Measurements from ENCODE around the gene KCNK4. TPM values are rescaled to one million over a fixed set of nuclear protein-coding genes. Genes with fewer than 3 reads are reported as not detected.

The KCNK4 gene
- total RNA-seq, 1 experiment from 2014 or later, result 1.1 TPM

- no peak for DNase-seq (ENCODE audit: low read depth, low spot score)
- CTCF ChIA-PET, result no interaction called here
- Histone ChIP-seq H3K36me3 (ENCODE audit: control insufficient read depth, insufficient read depth, low read length) (no peaks in the 10 kb centered on the region; the same call in 1 of the 2 replicates), H3K4me1 (ENCODE audit: control insufficient read depth, insufficient read depth, low read length) (peaks cover 16% of the 10 kb centered on the region), H3K27ac (ENCODE audit: low read length) (no peak overlapping the region), H3K4me3 (ENCODE audit: low read depth in 2 of 2, low read length in 2 of 2) (no peak overlapping the region), H3K27me3 (ENCODE audit: control insufficient read depth, insufficient read depth, low read length) (no peaks in the 10 kb centered on the region), H3K9me3 (ENCODE audit: control insufficient read depth, insufficient read depth, low read depth, low read length) (no peaks in the 10 kb centered on the region)
- no peak for ATAC-seq
- TF ChIP-seq SIN3A (IDR thresholded peaks at IDR 0.05; ENCODE audit: borderline replicate concordance, insufficient read depth, low read depth, low read length), result no peak
- TF ChIP-seq TCF7L2 (IDR thresholded peaks at IDR 0.05; ENCODE audit: low read depth, low read length), result no peak
- TF ChIP-seq, protein P1, sequence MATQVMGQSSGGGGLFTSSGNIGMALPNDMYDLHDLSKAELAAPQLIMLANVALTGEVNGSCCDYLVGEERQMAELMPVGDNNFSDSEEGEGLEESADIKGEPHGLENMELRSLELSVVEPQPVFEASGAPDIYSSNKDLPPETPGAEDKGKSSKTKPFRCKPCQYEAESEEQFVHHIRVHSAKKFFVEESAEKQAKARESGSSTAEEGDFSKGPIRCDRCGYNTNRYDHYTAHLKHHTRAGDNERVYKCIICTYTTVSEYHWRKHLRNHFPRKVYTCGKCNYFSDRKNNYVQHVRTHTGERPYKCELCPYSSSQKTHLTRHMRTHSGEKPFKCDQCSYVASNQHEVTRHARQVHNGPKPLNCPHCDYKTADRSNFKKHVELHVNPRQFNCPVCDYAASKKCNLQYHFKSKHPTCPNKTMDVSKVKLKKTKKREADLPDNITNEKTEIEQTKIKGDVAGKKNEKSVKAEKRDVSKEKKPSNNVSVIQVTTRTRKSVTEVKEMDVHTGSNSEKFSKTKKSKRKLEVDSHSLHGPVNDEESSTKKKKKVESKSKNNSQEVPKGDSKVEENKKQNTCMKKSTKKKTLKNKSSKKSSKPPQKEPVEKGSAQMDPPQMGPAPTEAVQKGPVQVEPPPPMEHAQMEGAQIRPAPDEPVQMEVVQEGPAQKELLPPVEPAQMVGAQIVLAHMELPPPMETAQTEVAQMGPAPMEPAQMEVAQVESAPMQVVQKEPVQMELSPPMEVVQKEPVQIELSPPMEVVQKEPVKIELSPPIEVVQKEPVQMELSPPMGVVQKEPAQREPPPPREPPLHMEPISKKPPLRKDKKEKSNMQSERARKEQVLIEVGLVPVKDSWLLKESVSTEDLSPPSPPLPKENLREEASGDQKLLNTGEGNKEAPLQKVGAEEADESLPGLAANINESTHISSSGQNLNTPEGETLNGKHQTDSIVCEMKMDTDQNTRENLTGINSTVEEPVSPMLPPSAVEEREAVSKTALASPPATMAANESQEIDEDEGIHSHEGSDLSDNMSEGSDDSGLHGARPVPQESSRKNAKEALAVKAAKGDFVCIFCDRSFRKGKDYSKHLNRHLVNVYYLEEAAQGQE (IDR thresholded peaks at IDR 0.05; ENCODE audit: insufficient read depth in 1 of 2, low read depth in 2 of 2, low read length in 1 of 2), result no peak
- TF ChIP-seq CTCF (IDR thresholded peaks at IDR 0.05), result no peak
- no peak for TF ChIP-seq POLR2AphosphoS5 (IDR thresholded peaks at IDR 0.05; ENCODE audit: low read depth, low read length)
- POLR2A ChIA-PET, result no interaction called here
- intact Hi-C loops (cut with micrococcal nuclease; ENCODE audit: unreplicated experiment) (no loop called here), in situ Hi-C loops (cut with HindIII; ENCODE audit: low pct_unique_long_range_greater_than_20kb, low sequenced_read_pairs) (no loop called here)
- no TSS peak for BruUV-seq (replicated peaks)
Measured at GRCh38 chr11:64266339-64266738, 24.8 kb upstream of the KCNK4 start.

DNA sequence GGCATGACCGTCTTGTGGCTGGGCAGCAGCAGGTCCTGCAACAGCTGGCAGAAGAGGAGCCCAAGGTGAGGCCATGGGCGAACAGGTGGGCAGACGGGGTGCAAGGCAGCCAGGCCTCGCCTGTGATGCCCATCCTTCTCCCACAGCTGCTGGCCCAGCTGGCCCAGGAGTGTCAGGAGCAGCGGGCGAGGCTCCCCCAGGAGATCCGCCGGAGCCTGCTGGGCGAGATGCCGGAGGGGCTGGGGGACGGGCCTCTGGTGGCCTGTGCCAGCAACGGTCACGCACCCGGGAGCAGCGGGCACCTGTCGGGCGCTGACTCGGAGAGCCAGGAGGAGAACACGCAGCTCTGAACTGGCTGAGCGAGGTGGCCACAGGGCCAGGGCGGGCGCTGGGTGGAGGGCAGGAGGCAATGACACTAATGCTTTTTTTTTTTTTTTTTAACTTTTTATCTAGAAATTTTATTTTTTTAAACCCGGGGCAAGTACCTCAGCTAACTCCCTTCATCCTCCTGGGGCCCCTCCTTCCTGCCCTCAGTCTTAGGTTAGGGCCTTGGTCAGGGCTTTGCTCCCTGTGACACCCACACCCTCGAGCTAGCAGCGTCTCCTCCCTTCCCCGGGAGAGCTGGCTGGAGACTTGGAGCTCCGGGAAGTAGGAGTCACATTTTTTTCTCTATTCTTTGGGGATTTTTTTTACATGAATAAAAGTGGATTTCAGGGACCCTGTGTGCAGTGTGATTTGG is 23.7 kb upstream of the KCNK4 start:
- no peaks in the 10 kb centered on the region for H3K9me3 ChIP-seq (ENCODE audit: control insufficient read depth, insufficient read depth, low read depth, low read length)
- no peak for TF ChIP-seq SIN3A (IDR thresholded peaks at IDR 0.05; ENCODE audit: borderline replicate concordance, insufficient read depth, low read depth, low read length)
- TF ChIP-seq TCF7L2 (IDR thresholded peaks at IDR 0.05; ENCODE audit: low read depth, low read length), result no peak
- TF ChIP-seq CTCF (IDR thresholded peaks at IDR 0.05), result no peak
- no peak for TF ChIP-seq POLR2AphosphoS5 (IDR thresholded peaks at IDR 0.05; ENCODE audit: low read depth, low read length)
- TF ChIP-seq, protein P1 (IDR thresholded peaks at IDR 0.05; ENCODE audit: insufficient read depth in 1 of 2, low read depth in 2 of 2, low read length in 1 of 2), result no peak
- ChIA-PET CTCF (interaction anchor here (0.7 kb wide), 2 partner anchors 15 to 57 kb away, joined by 6 to 12 read pairs; no protein-coding TSS in a partner anchor), POLR2A (interaction anchor here (0.7 kb wide), 1 partner anchor 86 kb away, joined by 7 read pairs; no protein-coding TSS in a partner anchor)
- no peak overlapping the region for H3K4me3 ChIP-seq (ENCODE audit: low read depth in 2 of 2, low read length in 2 of 2)
- DNase-seq (ENCODE audit: low read depth, low spot score) (no peak), ATAC-seq (no peak)
- in situ Hi-C loops (cut with HindIII; ENCODE audit: low pct_unique_long_range_greater_than_20kb, low sequenced_read_pairs), result no loop called here
- H3K27ac ChIP-seq (ENCODE audit: low read length), result peak overlapping the region; percentile 98
- BruUV-seq (replicated peaks), result no TSS peak
- no peaks in the 10 kb centered on the region; the same call in 1 of the 2 replicates for H3K36me3 ChIP-seq (ENCODE audit: control insufficient read depth, insufficient read depth, low read length)
- H3K4me1 ChIP-seq (ENCODE audit: control insufficient read depth, insufficient read depth, low read length), result peaks cover 16% of the 10 kb centered on the region
- no peaks in the 10 kb centered on the region for H3K27me3 ChIP-seq (ENCODE audit: control insufficient read depth, insufficient read depth, low read length)
- intact Hi-C loops (cut with micrococcal nuclease; ENCODE audit: unreplicated experiment), result no loop called here
